Measurements from ENCODE around the gene MEX3D. TPM values are rescaled to one million over a fixed set of nuclear protein-coding genes. Genes with fewer than 3 reads are reported as not detected.

The MEX3D gene
- total and polyA plus RNA-seq, 2 donors (not counting 1 experiment from before 2014, with no cell fraction given), result 0.73 to 3.0 TPM

- peak overlapping the region; percentile 67 for H3K27ac Mint-ChIP-seq
- H3K9me3 Mint-ChIP-seq (ENCODE audit: insufficient read depth), result no peaks in the 10 kb centered on the region
- Histone ChIP-seq H3K4me2 (replicated peaks; ENCODE audit: low read depth, low read length, poor library complexity, severe bottlenecking) (peak overlapping the region; percentile 100), H4K20me1 (ENCODE audit: control insufficient read depth, insufficient read depth, low read length, poor library complexity, severe bottlenecking) (peaks cover 25% of the 10 kb centered on the region), H3K4me3 (ENCODE audit: control extremely low read depth in 1 of 5, extremely low read depth in 1 of 5, insufficient read depth in 1 of 5, low read depth in 2 of 5, low read length in 4 of 5) (peak overlapping the region in 3 of 5 experiments; percentile 64 to 90 (median 69)), H3K36me3 (replicated peaks in 1 of 2; ENCODE audit: control extremely low read depth in 1 of 2, control insufficient read depth in 1 of 2, extremely low read depth in 1 of 2, insufficient read depth in 2 of 2, low read length in 1 of 2) (peaks cover 4 to 14% of the 10 kb centered on the region in 2 experiments), H3K4me1 (ENCODE audit: control insufficient read depth in 2 of 2, insufficient read depth in 2 of 2, low read length in 2 of 2) (peaks cover 17 to 34% of the 10 kb centered on the region in 2 donors), H3K79me2 (ENCODE audit: control insufficient read depth, insufficient read depth, low read length) (peaks cover 38% of the 10 kb centered on the region), H3K9me3 (ENCODE audit: control extremely low read depth in 1 of 3, control insufficient read depth in 2 of 3, insufficient read depth in 1 of 3, low read length in 2 of 3) (no peaks in the 10 kb centered on the region), H3K27me3 (replicated peaks in 1 of 4; ENCODE audit: control extremely low read depth in 1 of 4, control insufficient read depth in 3 of 4, insufficient read depth in 4 of 4, low read length in 3 of 4) (no peaks in the 10 kb centered on the region), H2AFZ (ENCODE audit: insufficient read depth, low read depth, low read length, poor library complexity, severe bottlenecking) (peak overlapping the region; percentile 89), H3K9ac (ENCODE audit: low read length) (peak overlapping the region; percentile 81), H3K27ac (ENCODE audit: low read length in 2 of 2) (no peak overlapping the region)
- DNase-seq, result no peak
- H3K4me3 Mint-ChIP-seq, result peak overlapping the region; percentile 93
- no peak for ATAC-seq (ENCODE audit: low read depth)
- H3K4me1 Mint-ChIP-seq, result peaks cover 29% of the 10 kb centered on the region
- 75% methylated on average over 10 of the region's 10 CpGs for WGBS (ENCODE audit: insufficient coverage)
- CTCF ChIA-PET, result interaction anchor here (0.6 to 2.5 kb wide), 6 partner anchors 12 to 232 kb away, joined by 3 to 18 read pairs (median 6); partner anchors contain the start of gene UQCR11
- intact Hi-C loops (cut with micrococcal nuclease), result no loop called here
- TF ChIP-seq EZH2 (IDR thresholded peaks at IDR 0.05; ENCODE audit: borderline replicate concordance, insufficient read depth, low read depth, low read length, poor library complexity, severe bottlenecking), result no peak
- TF ChIP-seq CTCF (IDR thresholded peaks at IDR 0.05), result no peak
- H3K27me3 Mint-ChIP-seq, result no peaks in the 10 kb centered on the region
- POLR2A ChIA-PET, result interaction anchor here (0.6 to 1.6 kb wide), 7 partner anchors 11 to 78 kb away, joined by 4 to 18 read pairs (median 5); partner anchors contain the start of genes TCF3 and UQCR11
Observed at GRCh38 chr19:1593501-1593772, 25.3 kb upstream of the MEX3D start.

GRCh38 chr19:1592755-1593500 is 24.8 kb upstream of the MEX3D start, which contains the start of gene MBD3:
Gene MBD3 (minus strand): TSS chr19:1592865. CDS start chr19:1592631, 234 bp downstream.
- ATAC-seq (ENCODE audit: low read depth), result peak; percentile 87
- peaks cover 30% of the 10 kb centered on the region for H4K20me1 ChIP-seq (ENCODE audit: control insufficient read depth, insufficient read depth, low read length, poor library complexity, severe bottlenecking)

More at GRCh38 chr19:1592755-1593500, 24.8 kb upstream of the MEX3D start, which contains the start of gene MBD3:
- peak; percentile 93 for DNase-seq
- Histone ChIP-seq H3K9ac (ENCODE audit: low read length) (peak within 1 kb of the TSS; percentile 87), H3K9me3 (ENCODE audit: control extremely low read depth in 1 of 3, control insufficient read depth in 2 of 3, insufficient read depth in 1 of 3, low read length in 2 of 3) (no peaks in the 10 kb centered on the region), H3K4me2 (replicated peaks; ENCODE audit: low read depth, low read length, poor library complexity, severe bottlenecking) (peak within 1 kb of the TSS; percentile 100), H2AFZ (ENCODE audit: insufficient read depth, low read depth, low read length, poor library complexity, severe bottlenecking) (peak within 1 kb of the TSS; percentile 89), H3K27me3 (replicated peaks in 1 of 4; ENCODE audit: control extremely low read depth in 1 of 4, control insufficient read depth in 3 of 4, insufficient read depth in 4 of 4, low read length in 3 of 4) (no peaks in the 10 kb centered on the region), H3K79me2 (ENCODE audit: control insufficient read depth, insufficient read depth, low read length) (peaks cover 43% of the 10 kb centered on the region), H3K4me3 (ENCODE audit: control extremely low read depth in 1 of 5, extremely low read depth in 1 of 5, insufficient read depth in 1 of 5, low read depth in 2 of 5, low read length in 4 of 5) (peak within 1 kb of the TSS; percentile 36 to 90 (median 80)), H3K4me1 (ENCODE audit: control insufficient read depth in 2 of 2, insufficient read depth in 2 of 2, low read length in 2 of 2) (peaks cover 17 to 34% of the 10 kb centered on the region in 2 donors), H3K27ac (ENCODE audit: low read length in 2 of 2) (peak within 1 kb of the TSS; percentile 84 to 89), H3K36me3 (replicated peaks in 1 of 2; ENCODE audit: control extremely low read depth in 1 of 2, control insufficient read depth in 1 of 2, extremely low read depth in 1 of 2, insufficient read depth in 2 of 2, low read length in 1 of 2) (peaks cover 4 to 12% of the 10 kb centered on the region in 2 experiments)
- ChIA-PET CTCF (interaction anchor here (0.6 to 2.5 kb wide), 7 partner anchors 13 to 233 kb away, joined by 3 to 18 read pairs (median 5); partner anchors contain the start of gene UQCR11), POLR2A (interaction anchor here (0.5 to 1.6 kb wide), 12 partner anchors 11 to 233 kb away, joined by 3 to 18 read pairs (median 4); partner anchors contain the start of genes TCF3 and UQCR11)
- Mint-ChIP-seq H3K4me3 (peak within 1 kb of the TSS; percentile 93), H3K9me3 (ENCODE audit: insufficient read depth) (no peaks in the 10 kb centered on the region), H3K4me1 (peaks cover 29% of the 10 kb centered on the region), H3K27ac (peak within 1 kb of the TSS; percentile 89), H3K27me3 (no peaks in the 10 kb centered on the region)
- intact Hi-C loops (cut with micrococcal nuclease), result loop anchor here (1.0 kb wide), 4 partner anchors 12 to 103 kb away; partner anchors contain the start of genes MEX3D, PCSK4 and UQCR11
- TF ChIP-seq CTCF (IDR thresholded peaks at IDR 0.05), result no peak
- no peak for TF ChIP-seq EZH2 (IDR thresholded peaks at IDR 0.05; ENCODE audit: borderline replicate concordance, insufficient read depth, low read depth, low read length, poor library complexity, severe bottlenecking)
- 2% methylated on average over 65 of the region's 68 CpGs for WGBS (ENCODE audit: insufficient coverage)
